Superior temporal gyrus (tissue), 1 donor: ENCODE results near the gene NCEH1.
A peak's percentile ranks its signal among the peaks of the same experiment; 100 is the strongest.
"Not testable (repeated sequence)": the region's sequence is repeated elsewhere in the genome, so short reads cannot be mapped to it uniquely, and the experiment has no call there.

ENCODE experiments used
- DNase-seq: peaks from one replicate; pipeline ENCODE4 v3.0.0-alpha.2; 2016; ENCODE audit errors: extremely low spot score

Gene NCEH1, protein sequence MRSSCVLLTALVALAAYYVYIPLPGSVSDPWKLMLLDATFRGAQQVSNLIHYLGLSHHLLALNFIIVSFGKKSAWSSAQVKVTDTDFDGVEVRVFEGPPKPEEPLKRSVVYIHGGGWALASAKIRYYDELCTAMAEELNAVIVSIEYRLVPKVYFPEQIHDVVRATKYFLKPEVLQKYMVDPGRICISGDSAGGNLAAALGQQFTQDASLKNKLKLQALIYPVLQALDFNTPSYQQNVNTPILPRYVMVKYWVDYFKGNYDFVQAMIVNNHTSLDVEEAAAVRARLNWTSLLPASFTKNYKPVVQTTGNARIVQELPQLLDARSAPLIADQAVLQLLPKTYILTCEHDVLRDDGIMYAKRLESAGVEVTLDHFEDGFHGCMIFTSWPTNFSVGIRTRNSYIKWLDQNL

DNA sequence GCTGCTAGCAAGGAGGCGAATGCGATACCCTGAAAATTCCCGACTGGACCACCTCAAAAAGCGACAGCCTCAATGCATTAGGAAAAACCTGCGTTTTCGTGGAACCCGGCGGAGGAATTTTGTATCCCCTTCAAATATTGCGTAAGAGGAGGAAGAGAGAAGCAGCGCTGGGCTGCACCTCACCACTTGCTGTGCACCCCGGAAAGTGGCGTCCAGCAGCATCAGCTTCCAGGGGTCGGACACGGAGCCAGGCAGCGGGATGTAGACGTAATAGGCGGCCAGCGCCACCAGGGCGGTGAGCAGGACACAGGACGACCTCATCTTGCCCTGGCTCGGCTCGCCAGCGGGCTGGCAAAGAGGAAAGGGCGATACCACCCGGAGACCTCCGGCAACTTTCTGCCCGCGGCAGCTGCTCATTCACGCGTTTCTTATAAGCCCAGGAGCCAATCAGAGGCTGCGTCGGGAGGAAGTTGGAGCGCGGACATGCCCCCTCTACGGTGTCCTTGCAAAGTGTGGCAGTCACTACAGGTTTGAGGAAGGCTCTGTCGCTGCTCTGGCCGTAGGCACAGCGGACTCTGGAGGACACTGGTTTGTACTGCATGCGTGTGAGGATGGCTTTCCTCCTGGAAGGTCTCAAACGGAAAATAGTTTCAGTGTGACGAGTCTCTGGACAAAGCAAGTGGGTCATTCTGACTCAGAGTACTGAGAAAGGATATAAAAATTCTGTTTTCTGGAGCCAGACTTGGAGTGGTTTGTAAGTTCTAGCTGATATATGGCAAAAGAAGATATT lies at the start of gene NCEH1:
TSS of gene NCEH1 (minus strand) at position 404 of the 790 bp plus-strand sequence. CDS start at position 321, 83 bp downstream.
- DNase-seq, result peak; percentile 88

DNA sequence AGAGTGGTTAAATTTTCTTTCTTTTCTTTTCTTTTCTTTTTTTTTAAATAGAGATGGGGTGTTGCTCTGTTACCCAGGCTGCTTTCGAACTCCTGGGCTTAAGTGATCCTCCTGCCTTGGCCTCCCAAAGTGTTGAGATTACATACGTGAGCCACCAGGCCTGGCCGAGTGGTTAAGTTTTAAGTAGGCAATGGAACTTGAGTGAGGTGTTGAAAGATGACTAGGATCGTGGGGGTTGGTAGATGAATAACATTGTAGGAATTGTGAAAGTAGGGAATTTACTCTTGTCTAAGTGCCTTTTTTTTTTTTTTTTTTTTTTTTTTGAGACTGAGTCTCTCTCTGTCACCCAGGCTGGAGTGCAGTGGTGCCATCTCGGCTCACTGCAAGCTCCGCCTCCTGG lies 49.5 kb upstream of the NCEH1 start:
- DNase-seq, result not testable (repeated sequence)

DNA sequence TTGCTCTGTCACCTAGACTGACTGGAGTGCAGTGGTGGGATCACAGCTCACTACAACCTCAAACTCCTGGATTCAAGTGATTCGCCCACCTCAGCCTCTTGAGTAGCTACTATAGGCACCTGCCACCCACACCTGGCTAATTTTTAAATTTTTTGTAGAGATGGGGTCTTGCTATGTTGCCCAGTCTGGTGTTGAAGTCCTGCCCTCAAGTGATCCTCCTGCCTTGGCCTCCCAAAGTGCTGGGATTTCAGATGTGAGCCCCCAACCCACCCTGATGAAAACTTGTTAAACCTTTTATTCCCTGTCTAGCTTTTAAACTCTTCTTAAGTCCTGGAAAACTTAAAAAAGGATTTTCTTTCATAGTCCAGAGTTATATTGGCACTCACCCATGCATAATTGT lies 42.3 kb upstream of the NCEH1 start:
- DNase-seq, result no peak

DNA sequence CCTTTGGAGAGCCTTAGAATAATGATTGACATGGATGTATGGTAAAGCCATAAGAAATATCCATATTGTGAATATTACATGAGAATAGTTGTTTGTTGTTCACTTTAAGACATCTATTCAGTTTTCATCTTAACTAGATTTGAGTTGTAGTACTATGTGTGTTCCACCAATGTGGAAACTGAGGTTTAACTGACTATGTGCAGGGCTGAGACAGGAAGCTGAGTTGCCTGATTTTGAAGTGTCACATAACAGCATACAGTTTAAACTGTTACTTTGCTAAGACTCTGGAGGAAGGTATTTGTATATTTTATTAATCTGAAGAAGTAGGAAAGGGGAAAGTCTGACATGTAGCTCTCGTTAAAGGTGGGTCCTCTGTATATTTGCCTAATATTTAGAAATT lies 41.8 kb upstream of the NCEH1 start:
- no peak for DNase-seq

DNA sequence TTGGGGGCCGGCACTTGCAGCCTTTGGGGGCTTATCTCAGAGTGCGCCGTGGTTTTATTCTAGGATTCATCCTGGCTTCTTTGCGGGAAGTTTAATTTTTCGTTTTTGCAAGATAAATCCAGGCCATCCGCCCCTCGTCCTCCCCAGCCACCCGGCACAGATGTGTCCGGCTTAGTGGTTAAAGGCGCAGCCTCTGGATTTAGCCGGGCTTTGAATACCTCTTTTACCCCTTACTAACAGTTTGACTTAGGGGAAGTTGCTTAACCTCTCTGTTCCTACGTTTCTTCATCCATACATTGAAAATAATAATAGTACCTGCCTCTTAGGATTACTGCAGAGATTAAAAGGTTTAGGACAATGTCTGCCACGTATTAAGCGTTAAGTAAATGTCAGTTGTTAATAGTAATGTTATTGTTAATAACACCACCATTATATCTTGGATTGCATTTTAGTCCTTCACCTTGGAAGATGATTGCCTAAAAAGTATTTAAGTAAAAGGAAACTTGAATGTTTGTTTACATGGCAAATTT lies 40.4 kb upstream of the NCEH1 start:
- DNase-seq, result no peak

DNA sequence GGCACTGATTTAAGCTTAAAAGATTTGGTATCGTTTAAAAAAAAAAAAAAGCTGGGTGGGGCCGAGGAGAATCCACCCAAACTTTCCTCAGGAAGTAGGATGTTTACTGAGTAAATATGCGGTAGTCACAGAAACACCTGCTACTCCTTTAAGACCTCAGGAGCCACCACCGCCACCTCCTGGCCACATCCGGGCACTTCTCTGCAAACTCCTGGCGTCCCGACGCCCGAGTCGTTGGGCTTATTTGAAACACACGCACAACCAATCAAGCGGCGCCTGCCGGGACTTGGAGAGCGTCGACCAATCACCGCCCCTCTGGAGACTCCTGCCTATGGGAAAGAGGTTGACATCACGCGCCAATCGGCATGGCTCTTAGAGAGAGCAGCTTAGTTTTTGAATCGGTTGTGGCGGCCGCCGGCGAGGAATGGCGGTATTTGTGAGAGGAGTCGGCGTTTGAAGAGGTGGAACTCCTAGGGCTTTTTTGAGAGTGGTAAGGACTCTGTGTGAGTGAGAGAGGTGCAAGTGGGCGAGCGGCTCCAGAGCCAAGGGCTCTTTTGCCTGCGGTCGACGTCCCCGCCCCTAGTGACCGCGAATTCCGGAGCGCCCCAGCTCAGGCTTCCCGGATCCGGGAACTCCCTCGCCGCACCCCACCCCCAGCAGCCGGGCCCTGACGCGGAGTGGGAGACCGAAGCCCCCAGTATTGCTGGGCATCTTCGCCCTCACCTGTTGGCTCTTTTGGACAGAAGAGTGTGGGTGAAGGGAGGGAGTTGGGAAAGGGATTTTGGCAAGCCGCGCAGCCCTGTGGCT lies 39.7 kb upstream of the NCEH1 start, which contains the start of gene ECT2:
TSS of gene ECT2 (plus strand) at position 359 of the 807 bp plus-strand sequence. CDS start 3,805 bp downstream, outside the sequence.
- peak; percentile 100 for DNase-seq

DNA sequence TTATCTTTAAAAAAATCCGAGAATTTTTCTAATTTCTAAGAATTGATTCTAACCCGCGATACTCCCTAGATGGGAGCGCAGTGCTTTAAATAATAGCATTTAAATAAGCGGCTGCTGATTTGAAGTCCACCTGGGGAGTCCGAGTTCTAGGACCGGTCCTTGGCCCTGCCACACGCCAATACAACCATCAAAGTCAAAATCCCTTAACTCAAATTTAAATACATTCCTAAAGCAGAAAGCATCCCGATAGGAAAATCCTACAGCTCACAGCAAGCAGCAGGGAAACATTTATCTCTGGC lies 39.2 kb upstream of the NCEH1 start:
- no peak for DNase-seq

DNA sequence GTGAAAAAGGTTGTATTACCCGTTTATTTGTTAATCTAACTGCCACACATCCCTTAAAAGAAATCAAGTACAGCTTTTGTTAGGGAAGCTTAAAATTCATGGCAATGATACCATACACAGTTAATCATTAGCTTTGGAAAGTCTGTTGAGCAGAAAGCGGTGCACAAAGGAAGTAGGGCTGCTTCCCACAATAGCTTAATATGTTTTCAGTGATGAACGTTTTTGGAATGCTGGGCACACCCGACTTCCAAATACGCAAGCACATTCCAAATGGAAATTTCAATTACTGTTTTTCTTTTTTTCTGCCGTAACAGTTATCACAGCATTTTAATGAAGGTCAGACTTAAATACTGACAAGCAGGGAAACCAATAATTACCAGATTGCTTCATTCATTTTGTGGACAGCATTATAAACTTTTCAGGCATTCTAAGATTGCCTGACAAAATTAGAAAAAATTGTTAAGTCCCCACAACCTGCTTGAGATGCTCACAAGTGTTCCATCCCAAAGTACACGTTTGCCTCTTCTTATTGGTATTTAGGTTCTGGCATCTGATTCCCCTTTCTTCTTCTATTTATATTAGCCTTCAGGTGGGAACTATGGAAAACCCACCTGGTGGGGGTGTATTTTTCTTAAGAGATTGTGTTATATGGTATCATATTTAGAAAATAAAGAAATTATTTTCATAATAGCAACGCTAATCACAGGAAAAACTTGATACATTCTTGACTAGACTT lies 38.5 kb upstream of the NCEH1 start:
- peak; percentile 50 for DNase-seq

DNA sequence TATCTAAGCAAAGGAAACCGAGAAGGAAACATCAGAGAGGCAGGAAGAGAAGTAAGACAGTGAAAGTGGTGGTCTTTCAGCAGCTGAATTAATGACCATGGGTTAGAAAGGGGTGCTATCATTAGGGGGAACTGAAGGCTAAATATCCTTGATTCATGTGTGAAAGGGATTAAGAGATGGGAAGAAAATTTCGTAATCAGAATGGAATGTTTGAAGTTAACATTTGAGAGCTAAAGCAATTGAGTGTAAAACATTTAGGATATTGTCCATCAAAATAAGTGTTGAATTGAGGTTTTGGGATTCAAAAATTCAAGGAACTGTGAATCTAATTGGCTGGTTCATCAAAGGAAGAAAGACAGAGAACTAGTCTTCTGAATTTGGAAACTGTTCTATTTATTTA lies 35.6 kb upstream of the NCEH1 start:
- DNase-seq, result no peak

DNA sequence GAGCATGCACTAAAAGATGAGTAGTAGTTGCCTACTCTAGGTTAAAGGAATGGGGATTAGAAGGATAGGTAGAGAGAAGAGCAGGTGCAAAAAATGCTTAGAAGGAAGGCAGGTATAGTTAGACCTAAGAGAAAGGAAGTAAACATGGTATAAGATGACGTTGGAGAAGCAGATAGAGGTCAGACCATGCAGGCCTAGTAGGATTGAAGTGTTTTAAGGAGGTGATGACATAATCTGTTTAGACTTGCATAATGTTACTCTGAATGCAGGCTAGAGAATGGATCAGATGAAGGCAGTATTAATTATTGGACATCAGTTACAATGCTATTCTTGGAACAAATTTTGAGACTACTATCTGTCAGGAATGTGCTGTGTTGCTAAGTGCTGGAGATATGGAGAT lies 28.6 kb upstream of the NCEH1 start:
- DNase-seq, result no peak

DNA sequence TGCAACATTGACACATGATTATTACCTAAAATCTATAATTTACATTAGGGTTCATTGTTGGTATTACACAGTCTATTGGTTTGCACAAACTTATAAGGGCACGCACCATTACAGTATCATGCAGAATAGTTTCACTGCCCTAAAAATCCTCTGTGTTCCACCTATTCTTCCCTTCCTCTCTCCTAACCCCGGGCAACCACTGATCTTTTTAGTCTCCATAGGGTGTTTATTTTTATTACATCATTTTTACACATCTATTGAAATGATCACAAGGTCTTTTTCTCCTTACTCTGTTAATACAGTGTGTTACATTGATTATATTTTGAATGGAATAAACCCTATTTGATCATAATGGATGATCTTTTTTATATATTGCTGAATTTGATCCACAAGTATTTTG lies 24.1 kb upstream of the NCEH1 start:
- no peak for DNase-seq

DNA sequence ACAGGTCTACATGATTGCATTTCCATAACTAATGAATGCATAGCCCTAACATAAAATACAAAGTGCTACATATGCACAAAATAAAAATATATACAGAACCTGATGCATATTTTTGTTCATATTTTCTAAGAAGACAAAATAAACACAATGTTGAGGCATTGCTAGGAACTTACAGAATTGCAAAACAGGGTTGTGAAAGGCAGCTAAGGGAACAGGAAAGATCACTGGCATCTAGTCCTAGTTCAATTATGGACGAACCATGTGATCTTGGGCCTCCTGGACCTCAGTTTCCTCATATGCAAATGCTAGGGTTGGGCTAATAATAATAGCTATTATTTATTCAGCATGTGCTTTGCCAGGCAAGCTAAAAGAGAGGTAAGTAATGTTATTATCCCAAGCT lies 15.5 kb upstream of the NCEH1 start:
- no peak for DNase-seq

DNA sequence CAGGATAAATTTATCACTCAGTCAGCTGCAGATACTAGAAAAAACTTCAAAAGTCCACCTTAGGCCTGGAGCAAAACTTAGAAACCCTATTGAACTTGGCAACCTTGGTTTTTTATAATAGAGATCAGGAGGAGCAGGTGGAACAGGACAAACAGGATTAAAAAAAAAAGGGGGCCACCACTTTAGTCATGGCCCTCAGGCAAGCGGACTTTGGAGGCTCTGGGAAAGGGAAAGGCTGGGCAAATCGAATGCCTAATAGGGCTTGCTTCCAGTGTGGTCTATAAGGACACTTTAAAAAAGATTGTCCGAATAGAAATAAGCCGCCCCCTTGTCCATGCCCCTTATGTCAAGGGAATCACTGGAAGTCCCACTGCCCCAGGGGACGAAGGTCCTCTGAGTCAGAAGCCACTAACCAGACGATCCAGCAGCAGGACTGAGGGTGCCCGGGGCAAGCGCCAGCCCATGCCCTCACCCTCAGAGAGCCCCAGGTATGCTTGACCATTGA lies 11.7 kb upstream of the NCEH1 start:
- not testable (repeated sequence) for DNase-seq

DNA sequence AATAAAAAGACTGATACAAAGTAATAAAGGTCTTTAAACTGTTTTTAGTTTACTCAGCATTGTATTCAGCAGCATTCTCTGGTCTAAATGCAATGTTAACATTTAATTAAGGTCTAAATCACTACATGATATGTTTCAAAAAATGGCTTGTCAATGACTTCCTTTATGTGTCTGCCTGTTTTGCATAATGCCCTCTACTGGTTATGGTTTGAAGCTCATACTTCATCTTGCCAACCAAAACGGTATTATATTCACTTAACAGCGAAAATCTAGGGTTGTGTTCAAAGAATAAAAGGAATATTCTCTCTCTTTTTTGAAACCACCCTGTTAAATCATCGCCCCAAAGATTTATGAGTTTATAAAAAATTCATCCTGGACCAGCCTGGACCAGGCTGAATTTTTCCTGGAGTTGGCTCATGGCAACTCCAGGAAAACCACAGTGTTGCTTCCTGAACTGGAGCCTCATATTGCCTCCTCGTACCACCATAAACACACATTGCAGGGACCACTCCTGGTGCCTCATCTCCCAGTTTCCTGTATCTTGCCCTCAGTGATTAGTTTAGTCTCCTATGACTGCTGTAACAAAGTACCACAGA lies 6.7 kb upstream of the NCEH1 start:
- DNase-seq, result no peak

DNA sequence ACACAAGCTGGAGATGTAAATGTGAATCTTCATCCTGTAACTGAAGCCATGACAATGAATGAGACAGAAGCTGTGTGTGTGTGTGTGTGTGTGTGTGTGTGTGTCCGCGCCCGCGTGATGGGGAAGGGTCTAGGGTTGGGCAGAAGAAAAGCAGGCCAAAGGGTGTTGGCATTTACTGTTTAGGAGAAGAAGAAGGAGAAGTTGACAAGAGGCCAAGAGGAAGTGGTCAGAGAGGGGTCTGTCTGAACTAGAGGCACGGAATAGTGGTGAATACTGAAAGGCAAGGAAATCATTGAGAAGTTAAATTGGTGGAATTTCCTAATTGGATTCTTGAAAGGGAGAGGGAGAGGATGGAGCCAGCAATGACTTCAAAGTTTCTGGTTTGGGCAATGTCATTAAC lies 5.6 kb upstream of the NCEH1 start:
- no peak for DNase-seq

DNA sequence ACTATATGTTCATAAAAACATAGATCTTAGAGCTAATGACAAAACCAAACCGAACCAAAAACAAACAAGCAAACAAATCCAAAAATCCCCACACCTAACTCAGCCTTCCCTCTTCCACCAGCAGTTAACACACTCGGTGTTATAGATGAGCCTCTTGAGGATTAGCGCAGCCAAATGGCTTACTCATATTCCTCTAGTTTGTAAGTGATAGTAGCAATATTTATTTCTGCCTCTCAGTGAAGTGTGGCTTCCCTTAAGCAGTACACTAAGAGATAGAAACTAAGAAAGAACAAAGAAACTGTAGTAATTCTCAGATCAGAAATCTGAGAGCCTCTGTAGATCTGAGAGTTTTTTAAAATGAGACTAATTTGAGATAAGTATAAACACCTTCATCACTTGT lies 2.4 kb upstream of the NCEH1 start:
- DNase-seq, result no peak

DNA sequence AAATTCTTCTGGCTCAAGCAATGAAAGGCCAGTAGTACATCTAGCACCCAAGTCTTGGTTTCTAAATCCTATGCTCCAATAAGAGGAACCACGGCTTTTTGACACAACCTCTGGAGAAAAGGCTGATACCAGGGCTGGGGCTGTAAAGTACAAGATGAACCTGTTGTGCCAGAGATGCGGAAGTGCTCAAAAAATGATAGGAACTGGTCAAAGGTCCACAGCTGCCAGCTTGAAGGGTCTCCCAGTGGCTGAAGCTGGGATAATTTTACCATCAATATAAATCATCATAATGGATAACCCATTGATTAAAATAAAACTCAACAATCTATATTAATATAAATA lies 558 bp upstream of the NCEH1 start:
- no peak for DNase-seq

DNA sequence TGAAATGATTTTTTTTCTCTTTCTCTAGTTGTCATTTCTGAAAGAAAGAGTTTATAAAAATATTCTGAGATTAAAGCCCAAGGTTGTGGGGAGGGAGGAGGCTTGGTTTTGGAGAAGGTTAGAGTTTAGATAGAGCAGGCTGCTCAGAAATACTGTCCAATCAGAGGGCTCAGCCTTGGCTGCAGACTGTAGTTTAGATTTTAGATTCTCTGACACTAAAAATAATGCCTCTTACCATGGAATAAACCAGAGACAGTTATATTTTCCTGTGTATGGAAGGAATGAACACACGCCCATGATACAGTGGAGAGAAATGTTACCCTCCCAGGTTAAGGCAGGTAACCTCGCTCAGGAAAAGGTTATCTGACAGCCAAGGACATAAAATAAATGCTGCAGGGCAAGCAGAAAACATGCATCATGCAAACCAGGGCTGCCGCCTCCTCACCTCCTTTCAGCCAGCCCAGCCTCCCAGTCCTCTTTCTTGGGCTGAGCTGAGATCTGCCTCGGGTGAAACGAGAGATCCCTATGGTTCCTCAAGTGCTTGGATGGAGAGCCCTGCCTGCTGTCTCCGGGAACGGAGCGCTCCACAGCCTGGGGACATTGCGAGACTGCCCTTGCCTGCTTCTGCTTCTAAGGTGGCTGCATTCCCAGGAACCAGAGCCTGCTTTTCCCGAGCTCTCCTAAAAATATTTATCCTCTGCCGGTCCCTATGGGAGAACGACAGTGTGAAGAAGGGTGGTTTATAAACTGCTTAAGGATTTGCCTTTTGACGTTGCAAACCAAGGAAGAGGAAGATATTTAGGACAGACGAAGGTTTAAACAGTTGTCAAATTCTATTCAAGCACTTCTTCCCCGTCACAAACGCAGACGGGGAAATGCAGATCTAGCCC lies 848 bp downstream of the NCEH1 start:
- peak; percentile 57 for DNase-seq

DNA sequence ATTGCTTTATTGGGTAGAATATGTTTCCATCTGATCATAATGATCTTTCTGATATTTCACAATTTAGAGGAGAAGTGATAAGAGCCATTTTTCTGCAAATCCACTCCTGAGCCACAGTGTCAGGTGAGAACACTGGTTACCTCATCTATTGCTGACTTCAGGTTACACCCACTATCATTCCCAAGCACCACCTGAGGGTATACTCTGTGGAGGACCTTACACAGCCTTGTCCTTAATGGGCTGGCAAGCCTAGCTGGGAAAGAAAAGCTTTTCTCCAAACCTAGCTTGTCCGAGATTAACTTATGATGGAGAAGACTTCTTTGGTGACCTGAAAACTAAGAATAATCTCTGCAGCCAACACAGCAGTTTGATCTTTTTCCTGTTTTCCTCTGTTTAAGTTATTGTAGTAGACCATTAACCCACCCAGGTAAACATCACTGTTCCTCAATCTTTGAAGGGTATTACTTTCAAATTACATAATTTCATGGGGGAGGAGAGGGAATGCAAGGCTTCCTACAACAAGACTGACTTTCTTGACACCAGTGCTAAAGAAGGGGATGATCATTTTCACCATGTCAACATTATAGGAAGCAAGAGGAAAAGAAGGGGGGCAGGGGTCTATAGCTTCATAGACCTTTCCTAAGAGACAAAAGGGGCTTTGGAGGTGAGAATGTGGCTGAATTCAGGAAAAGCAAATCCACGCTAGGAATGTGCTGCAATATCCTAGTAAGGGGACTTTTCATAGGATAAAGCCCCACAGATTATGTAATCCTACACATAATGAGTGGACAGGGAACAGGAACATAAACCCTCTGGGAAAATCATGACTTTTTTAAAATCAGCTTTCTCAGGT lies 1.7 kb downstream of the NCEH1 start:
- no peak for DNase-seq
